K562 (cell line): ENCODE results near the gene BHLHE23. TPM values are rescaled to one million over a fixed set of nuclear protein-coding genes. Genes with fewer than 3 reads are reported as not detected.

Source experiments
- ATAC-seq: fragments of 200-7000 bp; cut with Tn5 transposase; 3 replicates; pipeline ENCODE4 v1.9.1; 2020; ENCODE audit warnings: moderate library complexity
- BruUV-seq: library from RNA; stranded (reverse); fragments of 400-500 nt; replicated peaks from 2 replicates; lab custom pipeline; 2021; lab: Mats Ljungman, UMichigan
- CTCF ChIA-PET: fragments of 300-600 bp; formaldehyde crosslinking; extraction: SDS; loops from one replicate; lab custom pipeline; 2021; ENCODE audit warnings: low intra/inter-chr PET ratio; lab: Yijun Ruan, JAX
- POLR2A ChIA-PET: fragments of 300-600, 350-650 bp; sonication (Branson Sonifier 250); formaldehyde crosslinking; extraction: SDS; loops from one replicate; lab custom pipeline; 2021; ENCODE audit warnings: antibody characterized with exemption, inconsistent platforms; lab: Yijun Ruan, JAX
- DNase-seq, 4 experiments: peaks; one replicate each; pipeline versions ENCODE4 v3.0.0 to v3.0.0-alpha.2; 2011 to 2018; ENCODE audit warnings: low spot score in 3 of 4, mixed read lengths in 3 of 4; ENCODE audit errors: extremely low read depth in 1 of 4
- FAIRE-seq: peaks from 2 replicates; lab custom pipeline; 2011; peaks lifted over from hg19 to GRCh38; lab: Jason Lieb, UNC
- H2AFZ ChIP-seq: 2 replicates; pipeline ENCODE4 v1.6.0; 2011; ENCODE audit warnings: low read depth, low read length, control low read depth, inconsistent platforms
- H3K27ac ChIP-seq: fragments of 200-600 bp; 3 replicates; pipeline ENCODE4 v1.8.0; 2011; ENCODE audit warnings: low read depth, mild to moderate bottlenecking, control low read depth, inconsistent platforms, low read length, moderate library complexity, mixed read lengths; ENCODE audit errors: extremely low read depth
- H3K27me3 ChIP-seq, 2 experiments: fragments of 300-600 bp in 1 of 2; 2 replicates in 1 of 2; 3 replicates in 1 of 2; pipeline versions ENCODE4 v1.6.0 to v1.8.0; 2011; ENCODE audit warnings: inconsistent platforms in 2 of 2, low read length in 2 of 2, mild to moderate bottlenecking in 1 of 2, mixed read lengths in 1 of 2, moderate library complexity in 1 of 2; ENCODE audit not compliant: control insufficient read depth in 2 of 2, insufficient read depth in 2 of 2
- H3K36me3 ChIP-seq: fragments of 300-600 bp; 3 replicates; pipeline ENCODE4 v1.8.0; 2011; ENCODE audit warnings: mild to moderate bottlenecking, low read length, inconsistent platforms; ENCODE audit not compliant: control insufficient read depth, insufficient read depth
- H3K4me1 ChIP-seq, 2 experiments: fragments of 200-600 bp in 1 of 2; replicated peaks in 1 of 2; 2 replicates in 1 of 2; 3 replicates in 1 of 2; pipeline versions ENCODE4 v1.5.1 to v1.8.0; 2011; ENCODE audit warnings: inconsistent platforms in 2 of 2, low read length in 2 of 2, mild to moderate bottlenecking in 1 of 2, mixed read lengths in 1 of 2, moderate library complexity in 1 of 2; ENCODE audit not compliant: control insufficient read depth in 2 of 2, insufficient read depth in 2 of 2
- H3K4me2 ChIP-seq: 2 replicates; pipeline ENCODE4 v1.6.1; 2011; ENCODE audit warnings: low read length, control low read depth, inconsistent platforms, mixed read lengths; ENCODE audit not compliant: insufficient read depth
- H3K4me3 ChIP-seq: fragments of 200-600 bp; sonication (generic), shearing (Covaris generic); 2 replicates; pipeline ENCODE4 v1.5.1; 2016; ENCODE audit warnings: control low read depth, inconsistent platforms
- H3K79me2 ChIP-seq: fragments of 200-600 bp; 3 replicates; pipeline ENCODE4 v1.8.0; 2011; ENCODE audit warnings: low read length, inconsistent platforms; ENCODE audit not compliant: control insufficient read depth, insufficient read depth
- H3K9ac ChIP-seq, 2 experiments: 2 replicates each; pipeline versions ENCODE4 v1.6.0 to v1.6.1; 2011; ENCODE audit warnings: low read depth in 2 of 2, low read length in 2 of 2, control low read depth in 1 of 2, inconsistent platforms in 1 of 2, mild to moderate bottlenecking in 1 of 2, mixed read lengths in 1 of 2; ENCODE audit not compliant: insufficient read depth in 1 of 2
- H3K9me1 ChIP-seq: one replicate; pipeline ENCODE4 v1.6.0; 2011; ENCODE audit warnings: inconsistent platforms, mild to moderate bottlenecking, low read length, moderate library complexity; ENCODE audit not compliant: control insufficient read depth, insufficient read depth
- H3K9me3 ChIP-seq: replicated peaks from 2 replicates; pipeline ENCODE4 v1.5.1; 2011; ENCODE audit warnings: low read depth, low read length, inconsistent platforms; ENCODE audit not compliant: control insufficient read depth, insufficient read depth
- H4K20me1 ChIP-seq: replicated peaks from 2 replicates; pipeline ENCODE4 v1.6.1; 2011; ENCODE audit warnings: low read length, inconsistent platforms, mixed read lengths; ENCODE audit not compliant: control insufficient read depth, insufficient read depth
- MCM2 ChIP-seq: fragments of 450-650 bp; IDR thresholded peaks from 2 replicates; pipeline ENCODE4 v1.6.1; 2017; ENCODE audit warnings: low read depth, mild to moderate bottlenecking
- MEIS2 ChIP-seq: fragments of 450-650 bp; IDR thresholded peaks from 2 replicates; pipeline ENCODE4 v1.6.1; 2014; ENCODE audit warnings: mild to moderate bottlenecking; ENCODE audit not compliant: partially characterized antibody
- RNF219 ChIP-seq: fragments of 250-450 bp; sonication (Bioruptor Pico); IDR thresholded peaks from 2 replicates; pipeline ENCODE4 v1.5.0; 2022; ENCODE audit warnings: mild to moderate bottlenecking
- SIX5 ChIP-seq, 2 experiments: IDR thresholded peaks; 2 replicates each; pipeline ENCODE4 v1.6.1; 2011; ENCODE audit warnings: low read length in 2 of 2, borderline replicate concordance in 1 of 2, low read depth in 1 of 2, mild to moderate bottlenecking in 1 of 2, moderate library complexity in 1 of 2; ENCODE audit not compliant: insufficient read depth in 1 of 2
- ZNF224 ChIP-seq: sonication (generic); formaldehyde crosslinking; IDR thresholded peaks from 2 replicates; pipeline ENCODE4 v1.8.0; 2022; ENCODE audit warnings: mild to moderate bottlenecking, missing genetic modification reagents
- ZNF253 ChIP-seq: fragments of 250-450 bp; sonication (Bioruptor Pico); conservative IDR thresholded peaks from 2 replicates; pipeline ENCODE4 v1.6.1; 2021; ENCODE audit warnings: mild to moderate bottlenecking
- ZSCAN32 ChIP-seq: fragments of 450-650 bp; formaldehyde crosslinking; IDR thresholded peaks from 2 replicates; pipeline ENCODE4 v1.4.0; 2020; ENCODE audit warnings: mild to moderate bottlenecking, moderate library complexity
- WGBS: fragments of 100-300 bp; shearing (Covaris generic); methylation state at CpG from one replicate; pipeline ENCODE4 v1.1.6; 2016; ENCODE audit warnings: low coverage, mixed read lengths; ENCODE audit not compliant: insufficient coverage; ENCODE audit errors: missing lambda C conversion rate; 5-methylcytosine and 5-hydroxymethylcytosine counted together
- in situ Hi-C: fragments of 300-500 bp; cut with MboI; formaldehyde crosslinking; loops from 4 replicates; pipeline ENCODE4 v1.15.0; 2018; ENCODE audit warnings: inconsistent platforms, mixed read lengths
- intact Hi-C: fragments of 100-400 bp; cut with micrococcal nuclease; formaldehyde crosslinking; loops from 2 replicates; pipeline ENCODE4 v1.14.2; 2022
- polyA plus RNA-seq, 8 experiments: library from polyadenylated mRNA; depleted of rRNA in 4 of 8; stranded (reverse) in 5 of 8; unstranded in 3 of 8; fragments of >200 nt; fragmentation: Nextera tagmentation in 2 of 8; fragmentation: Illumina TruSeq in 1 of 8; extraction: Ambion mirVana in 2 of 8; extraction: Trizol in 1 of 8; gene quantifications; 2 replicates each; pipeline versions ENCODE4 v1.2.1 to v1.2.3, GENCODE V29; 2011 to 2014; ENCODE audit warnings: inconsistent platforms in 1 of 8, missing spikeins in 1 of 8
- total RNA-seq, 7 experiments: library from RNA; depleted of rRNA in 6 of 7; stranded (reverse); fragments of >200 nt in 6 of 7; fragmentation: Illumina TruSeq in 2 of 7; extraction: Trizol in 2 of 7; gene quantifications; 2 replicates each; pipeline versions ENCODE4 v1.2.1 to v1.2.3, GENCODE V29; 2011 to 2021; ENCODE audit warnings: low replicate concordance in 1 of 7
- TF ChIP-seq, protein P1 (sequence below): IDR thresholded peaks from 3 replicates; pipeline ENCODE4 v1.6.1; 2011; ENCODE audit warnings: borderline replicate concordance, mild to moderate bottlenecking; ENCODE audit not compliant: insufficient read length, insufficient read depth

BHLHE23 gene
- total and polyA plus RNA-seq, 9 of the 15 experiments (the other 6 are each of a cell fraction or from before 2014, with no cell fraction given), result not detected

DNA sequence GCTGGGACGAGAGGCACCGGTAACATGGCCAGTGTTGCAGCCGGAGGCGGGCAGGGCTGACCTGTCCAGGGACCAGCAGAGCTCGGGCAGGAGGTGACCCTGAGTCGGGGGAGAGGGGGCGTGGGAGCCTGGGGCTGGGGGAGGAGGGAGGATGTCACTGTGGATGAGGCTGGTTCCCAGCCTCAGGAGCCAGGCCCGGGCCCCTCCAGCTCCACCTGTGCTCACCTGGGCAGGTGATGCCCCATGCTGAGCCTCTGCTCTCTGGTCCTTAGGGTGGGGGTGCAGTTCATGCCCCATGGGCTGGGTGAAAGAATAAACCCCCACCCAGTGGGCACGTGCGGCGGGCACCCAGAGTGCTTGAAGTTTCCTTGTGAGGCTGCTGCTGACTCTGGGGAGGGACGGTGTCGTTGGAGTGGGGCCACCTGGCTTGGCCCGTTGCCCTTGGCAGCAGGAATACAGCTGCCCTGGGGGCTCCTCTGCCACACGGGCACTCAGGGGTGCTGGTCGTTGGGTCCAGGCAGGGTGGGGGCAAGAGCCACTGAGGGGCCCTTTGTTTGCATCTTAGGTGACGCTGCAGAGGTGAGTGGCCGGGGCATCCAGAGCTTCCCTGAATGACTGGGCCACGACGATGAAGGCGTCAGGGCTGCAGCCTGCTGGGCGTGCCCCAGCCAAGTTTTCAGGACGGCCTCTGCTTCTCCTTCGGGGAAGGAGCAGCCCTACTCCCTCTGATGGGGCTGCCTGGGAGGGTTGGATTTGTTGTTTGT lies 24.7 kb upstream of the BHLHE23 start:
- CTCF ChIA-PET, result no interaction called here
- no peak overlapping the region for H3K27ac ChIP-seq
- TF ChIP-seq ZNF253 (no peak), RNF219 (no peak), ZNF224 (CRISPR knock-in tag) (no peak), MCM2 (no peak), ZSCAN32 (no peak), SIX5 (IDR thresholded peaks at IDR 0.05; ENCODE audit: borderline replicate concordance in 1 of 2, insufficient read depth in 1 of 2, low read depth in 1 of 2, low read length in 2 of 2) (no peak), MEIS2 (no peak)
- TF ChIP-seq, protein P1, sequence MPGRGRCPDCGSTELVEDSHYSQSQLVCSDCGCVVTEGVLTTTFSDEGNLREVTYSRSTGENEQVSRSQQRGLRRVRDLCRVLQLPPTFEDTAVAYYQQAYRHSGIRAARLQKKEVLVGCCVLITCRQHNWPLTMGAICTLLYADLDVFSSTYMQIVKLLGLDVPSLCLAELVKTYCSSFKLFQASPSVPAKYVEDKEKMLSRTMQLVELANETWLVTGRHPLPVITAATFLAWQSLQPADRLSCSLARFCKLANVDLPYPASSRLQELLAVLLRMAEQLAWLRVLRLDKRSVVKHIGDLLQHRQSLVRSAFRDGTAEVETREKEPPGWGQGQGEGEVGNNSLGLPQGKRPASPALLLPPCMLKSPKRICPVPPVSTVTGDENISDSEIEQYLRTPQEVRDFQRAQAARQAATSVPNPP, result no peak

More for the DNA sequence above, 24.7 kb upstream of the BHLHE23 start:
- intact Hi-C loops (no loop called here), in situ Hi-C loops (no loop called here)
- FAIRE-seq (no peak), ATAC-seq (no peak), DNase-seq (no peak)
- no peak overlapping the region for H3K9ac ChIP-seq
- no TSS peak for BruUV-seq
- no peaks in the 10 kb centered on the region for H3K9me1 ChIP-seq
- no peak overlapping the region for H3K4me3 ChIP-seq
- peaks cover 0 to 25% of the 10 kb centered on the region in 2 experiments; a peak in 2 of 5 replicates for H3K4me1 ChIP-seq
- 4% methylated on average over 17 of the region's 24 CpGs for WGBS
- no peak overlapping the region for H3K4me2 ChIP-seq
- 0 out of 2 replicates have a peak, but pooled peaks cover 1% of the 10 kb centered on the region for H4K20me1 ChIP-seq
- H3K79me2 ChIP-seq, result no peaks in the 10 kb centered on the region
- no peaks in the 10 kb centered on the region for H3K9me3 ChIP-seq
- peaks cover 49 to 85% of the 10 kb centered on the region in 2 experiments; a peak in 4 of 5 replicates for H3K27me3 ChIP-seq
- POLR2A ChIA-PET, result interaction anchor here (0.7 to 1.3 kb wide), 2 partner anchors 11 to 259 kb away, joined by 3 read pairs; no protein-coding TSS in a partner anchor
- no peak overlapping the region for H2AFZ ChIP-seq
- H3K36me3 ChIP-seq, result no peaks in the 10 kb centered on the region
